GM23338 (cell line): ENCODE results near the gene EDDM13. TPM values are rescaled to one million over a fixed set of nuclear protein-coding genes. Genes with fewer than 3 reads are reported as not detected.
A peak's percentile ranks its signal among the peaks of the same experiment; 100 is the strongest.

Experiments
- ATAC-seq: fragments of 200-7000 bp; cut with Tn5 transposase; 3 replicates; pipeline ENCODE4 v1.9.1; 2020
- DNase-seq: peaks from one replicate; pipeline ENCODE4 v3.0.0-alpha.2; 2015; ENCODE audit warnings: low spot score
- H2AFZ ChIP-seq: fragments of 200-600 bp; sonication (generic); 2 replicates; pipeline ENCODE4 v1.8.0; 2016; ENCODE audit warnings: antibody characterized with exemption, mild to moderate bottlenecking, moderate library complexity
- H3F3A ChIP-seq: fragments of 200-600 bp; sonication (generic); replicated peaks from 2 replicates; pipeline ENCODE4 v1.8.0; 2017; ENCODE audit warnings: antibody characterized with exemption, mixed run types, low read depth
- H3K27ac ChIP-seq: fragments of 200-600 bp; sonication (generic); 2 replicates; pipeline ENCODE4 v1.6.1; 2016; ENCODE audit warnings: low read depth
- H3K27me3 ChIP-seq: fragments of 200-600 bp; sonication (generic); 2 replicates; pipeline ENCODE4 v1.8.0; 2016; ENCODE audit warnings: mild to moderate bottlenecking, mixed run types, moderate library complexity; ENCODE audit not compliant: insufficient read depth
- H3K36me3 ChIP-seq: fragments of 200-600 bp; sonication (generic); 2 replicates; pipeline ENCODE4 v1.8.0; 2016; ENCODE audit warnings: mild to moderate bottlenecking; ENCODE audit not compliant: insufficient read depth
- H3K4me1 ChIP-seq: fragments of 200-600 bp; sonication (generic); 2 replicates; pipeline ENCODE4 v1.8.0; 2016; ENCODE audit warnings: mild to moderate bottlenecking, moderate library complexity; ENCODE audit not compliant: insufficient read depth
- H3K4me2 ChIP-seq: fragments of 200-600 bp; sonication (generic); 2 replicates; pipeline ENCODE4 v1.7.1; 2017; ENCODE audit warnings: mixed run types
- H3K4me3 ChIP-seq: fragments of 200-600 bp; sonication (generic); 2 replicates; pipeline ENCODE4 v1.6.1; 2016; ENCODE audit warnings: mixed run types
- H3K79me2 ChIP-seq: fragments of 200-600 bp; sonication (generic); replicated peaks from 2 replicates; pipeline ENCODE4 v1.8.0; 2017; ENCODE audit warnings: mild to moderate bottlenecking; ENCODE audit not compliant: insufficient read depth
- H3K9me2 ChIP-seq: fragments of 200-600 bp; sonication (generic); 2 replicates; pipeline ENCODE4 v1.8.0; 2017; ENCODE audit not compliant: insufficient read depth
- H4K20me1 ChIP-seq: fragments of 200-600 bp; sonication (generic); replicated peaks from 2 replicates; pipeline ENCODE4 v1.8.0; 2017; ENCODE audit warnings: mild to moderate bottlenecking; ENCODE audit not compliant: insufficient read depth
- H3K27ac Mint-ChIP-seq: 2 replicates; pipeline ENCODE4 v1.8.0; 2020; ENCODE audit warnings: inconsistent platforms, mild to moderate bottlenecking, moderate library complexity, mixed read lengths
- H3K27me3 Mint-ChIP-seq: 3 replicates; pipeline ENCODE4 v1.8.0; 2022; ENCODE audit warnings: low read depth, mild to moderate bottlenecking, moderate library complexity, mixed read lengths, inconsistent platforms; ENCODE audit not compliant: insufficient read depth, poor library complexity
- H3K36me3 Mint-ChIP-seq: 3 replicates; pipeline ENCODE4 v1.8.0; 2021; ENCODE audit warnings: low read depth, mild to moderate bottlenecking, inconsistent platforms, moderate library complexity, mixed read lengths
- H3K4me1 Mint-ChIP-seq: 3 replicates; pipeline ENCODE4 v1.8.0; 2020; ENCODE audit warnings: mild to moderate bottlenecking, inconsistent platforms, mixed read lengths
- H3K4me3 Mint-ChIP-seq: 3 replicates; pipeline ENCODE4 v1.8.0; 2021; ENCODE audit warnings: moderate library complexity, mild to moderate bottlenecking, inconsistent platforms, mixed read lengths
- H3K9me3 Mint-ChIP-seq: 3 replicates; pipeline ENCODE4 v1.8.0; 2020; ENCODE audit warnings: moderate library complexity, mild to moderate bottlenecking, inconsistent platforms, mixed read lengths
- JUNB ChIP-seq: IDR thresholded peaks from one replicate; pipeline ENCODE4 v1.6.1; 2016; ENCODE audit warnings: antibody characterized with exemption; ENCODE audit not compliant: unreplicated experiment
- NANOG ChIP-seq: IDR thresholded peaks from 2 replicates; pipeline ENCODE4 v1.6.1; 2016; ENCODE audit warnings: antibody characterized with exemption, borderline replicate concordance
- POLR2AphosphoS5 ChIP-seq: IDR thresholded peaks from 2 replicates; pipeline ENCODE4 v1.6.1; 2016; ENCODE audit warnings: antibody characterized with exemption, low read depth
- STAT1 ChIP-seq: IDR thresholded peaks from one replicate; pipeline ENCODE4 v1.6.1; 2016; ENCODE audit warnings: antibody characterized with exemption; ENCODE audit not compliant: unreplicated experiment
- ZNF114 ChIP-seq: fragments of 250-450 bp; sonication (Bioruptor Pico); IDR thresholded peaks from 2 replicates; pipeline ENCODE4 v1.5.0; 2020; ENCODE audit warnings: mild to moderate bottlenecking, moderate library complexity
- ZNF331 ChIP-seq: fragments of 250-450 bp; sonication (Bioruptor Pico); IDR thresholded peaks from 2 replicates; pipeline ENCODE4 v1.5.0; 2020; ENCODE audit warnings: low read depth, mild to moderate bottlenecking, moderate library complexity
- polyA plus RNA-seq: library from polyadenylated mRNA; unstranded; fragments of >200 nt; fragmentation: Nextera tagmentation; extraction: Ambion mirVana; gene quantifications from 2 replicates; pipeline ENCODE4 v1.2.1, GENCODE V29; 2016
- total RNA-seq: library from RNA; depleted of rRNA; stranded (reverse); fragments of >200 nt; shearing (Covaris generic); gene quantifications from 2 replicates; pipeline ENCODE4 v1.2.3, GENCODE V29; 2014
- TF ChIP-seq, protein P1 (sequence below), 2 experiments: fragments of 200-600 bp in 1 of 2; sonication (generic) in 1 of 2; conservative IDR thresholded peaks; 2 replicates each; pipeline versions ENCODE4 v1.5.1 to v1.6.1; 2016 to 2017; ENCODE audit warnings: antibody characterized with exemption in 2 of 2, low read depth in 2 of 2, mild to moderate bottlenecking in 2 of 2, moderate library complexity in 1 of 2
- TF ChIP-seq, protein P2 (sequence below): IDR thresholded peaks from 2 replicates; pipeline ENCODE4 v1.6.1; 2016; ENCODE audit warnings: antibody characterized with exemption
- TF ChIP-seq, protein P3 (sequence below): IDR thresholded peaks from one replicate; pipeline ENCODE4 v1.6.1; 2018; ENCODE audit warnings: antibody characterized with exemption; ENCODE audit not compliant: unreplicated experiment
- TF ChIP-seq, protein P4 (sequence below): fragments of 250-450 bp; sonication (Bioruptor Pico); IDR thresholded peaks from 2 replicates; pipeline ENCODE4 v1.5.0; 2020; ENCODE audit warnings: mild to moderate bottlenecking, moderate library complexity

Gene EDDM13
- total and polyA plus RNA-seq, 2 experiments from 2014 or later = 0.68 TPM; not detected in 1

DNA sequence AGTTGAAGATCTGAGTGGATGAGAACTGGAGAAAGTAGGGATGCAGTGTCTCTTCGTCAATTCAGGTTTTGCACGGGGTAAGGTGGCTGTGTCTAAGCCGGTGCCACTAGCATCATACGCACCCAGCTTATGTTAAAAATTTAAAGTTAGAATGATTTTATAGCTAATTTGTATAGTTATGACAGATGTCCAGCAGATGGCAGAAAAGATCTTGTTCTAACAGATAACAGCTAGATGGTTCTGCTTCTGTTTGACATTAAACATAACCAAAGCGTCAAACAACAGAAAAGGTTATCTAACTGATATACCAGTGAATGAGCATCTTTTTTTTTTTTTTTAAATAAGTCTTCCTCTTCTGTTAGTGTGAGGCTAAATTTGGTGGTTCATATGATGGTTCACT is 18.8 kb upstream of the EDDM13 start:
- Mint-ChIP-seq H3K4me1 (no peaks in the 10 kb centered on the region), H3K9me3 (peaks cover 13% of the 10 kb centered on the region; the same call in 2 of the 3 replicates), H3K4me3 (no peak overlapping the region), H3K27ac (no peak overlapping the region), H3K27me3 (peaks cover 8% of the 10 kb centered on the region), H3K36me3 (peaks cover 11% of the 10 kb centered on the region)
- Histone ChIP-seq H3F3A (no peaks in the 10 kb centered on the region), H3K9me2 (peaks cover 8% of the 10 kb centered on the region), H4K20me1 (no peaks in the 10 kb centered on the region), H3K4me2 (no peak overlapping the region), H3K36me3 (no peaks in the 10 kb centered on the region), H3K27me3 (no peaks in the 10 kb centered on the region), H3K4me3 (no peak overlapping the region), H3K27ac (no peak overlapping the region), H3K4me1 (no peaks in the 10 kb centered on the region; the same call in 1 of the 2 replicates), H2AFZ (no peak overlapping the region), H3K79me2 (no peaks in the 10 kb centered on the region)
- TF ChIP-seq, protein P1, sequence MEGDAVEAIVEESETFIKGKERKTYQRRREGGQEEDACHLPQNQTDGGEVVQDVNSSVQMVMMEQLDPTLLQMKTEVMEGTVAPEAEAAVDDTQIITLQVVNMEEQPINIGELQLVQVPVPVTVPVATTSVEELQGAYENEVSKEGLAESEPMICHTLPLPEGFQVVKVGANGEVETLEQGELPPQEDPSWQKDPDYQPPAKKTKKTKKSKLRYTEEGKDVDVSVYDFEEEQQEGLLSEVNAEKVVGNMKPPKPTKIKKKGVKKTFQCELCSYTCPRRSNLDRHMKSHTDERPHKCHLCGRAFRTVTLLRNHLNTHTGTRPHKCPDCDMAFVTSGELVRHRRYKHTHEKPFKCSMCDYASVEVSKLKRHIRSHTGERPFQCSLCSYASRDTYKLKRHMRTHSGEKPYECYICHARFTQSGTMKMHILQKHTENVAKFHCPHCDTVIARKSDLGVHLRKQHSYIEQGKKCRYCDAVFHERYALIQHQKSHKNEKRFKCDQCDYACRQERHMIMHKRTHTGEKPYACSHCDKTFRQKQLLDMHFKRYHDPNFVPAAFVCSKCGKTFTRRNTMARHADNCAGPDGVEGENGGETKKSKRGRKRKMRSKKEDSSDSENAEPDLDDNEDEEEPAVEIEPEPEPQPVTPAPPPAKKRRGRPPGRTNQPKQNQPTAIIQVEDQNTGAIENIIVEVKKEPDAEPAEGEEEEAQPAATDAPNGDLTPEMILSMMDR (conservative IDR thresholded peaks at IDR 0.05; ENCODE audit: low read depth in 2 of 2) = peak; percentile 23 to 26; a peak in 2 of 4 replicates
- TF ChIP-seq, protein P2, sequence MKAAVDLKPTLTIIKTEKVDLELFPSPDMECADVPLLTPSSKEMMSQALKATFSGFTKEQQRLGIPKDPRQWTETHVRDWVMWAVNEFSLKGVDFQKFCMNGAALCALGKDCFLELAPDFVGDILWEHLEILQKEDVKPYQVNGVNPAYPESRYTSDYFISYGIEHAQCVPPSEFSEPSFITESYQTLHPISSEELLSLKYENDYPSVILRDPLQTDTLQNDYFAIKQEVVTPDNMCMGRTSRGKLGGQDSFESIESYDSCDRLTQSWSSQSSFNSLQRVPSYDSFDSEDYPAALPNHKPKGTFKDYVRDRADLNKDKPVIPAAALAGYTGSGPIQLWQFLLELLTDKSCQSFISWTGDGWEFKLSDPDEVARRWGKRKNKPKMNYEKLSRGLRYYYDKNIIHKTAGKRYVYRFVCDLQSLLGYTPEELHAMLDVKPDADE = no peak
- DNase-seq (peak; percentile 46), ATAC-seq (no peak)

DNA sequence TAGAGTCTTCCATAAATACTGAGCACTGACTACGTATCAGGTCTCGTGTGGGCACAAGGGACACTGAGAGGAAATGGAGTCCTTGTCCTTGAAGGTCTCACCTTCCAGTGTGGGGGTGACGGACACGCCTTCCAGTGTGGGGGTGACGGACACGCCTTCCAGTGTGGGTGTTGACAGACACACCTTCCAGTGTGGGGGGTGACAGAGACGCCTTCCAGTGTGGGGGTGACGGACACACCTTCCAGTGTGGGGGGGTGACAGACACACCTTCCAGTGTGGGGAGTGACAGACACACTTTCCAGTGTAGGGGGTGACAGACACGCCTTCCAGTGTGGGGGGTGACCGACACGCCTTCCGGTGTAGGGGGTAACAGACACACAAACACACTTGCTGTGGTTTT is 14.3 kb upstream of the EDDM13 start:
- H3K36me3 Mint-ChIP-seq = no peaks in the 10 kb centered on the region; the same call in 2 of the 3 replicates
- no peaks in the 10 kb centered on the region for H4K20me1 ChIP-seq
- no peak overlapping the region for H3K27ac Mint-ChIP-seq
- no peak overlapping the region for H3K27ac ChIP-seq
- no peak overlapping the region for H3K4me3 ChIP-seq
- H3F3A ChIP-seq = no peaks in the 10 kb centered on the region
- H2AFZ ChIP-seq = no peak overlapping the region
- H3K27me3 Mint-ChIP-seq = peaks cover 6% of the 10 kb centered on the region
- H3K27me3 ChIP-seq = no peaks in the 10 kb centered on the region
- H3K9me3 Mint-ChIP-seq = no peaks in the 10 kb centered on the region; the same call in 2 of the 3 replicates
- H3K4me1 Mint-ChIP-seq = no peaks in the 10 kb centered on the region
- H3K4me2 ChIP-seq = no peak overlapping the region
- no peak overlapping the region for H3K4me3 Mint-ChIP-seq
- no peaks in the 10 kb centered on the region for H3K36me3 ChIP-seq
- no peaks in the 10 kb centered on the region for H3K79me2 ChIP-seq
- DNase-seq (no peak), ATAC-seq (no peak)
- H3K9me2 ChIP-seq = no peaks in the 10 kb centered on the region
- H3K4me1 ChIP-seq = no peaks in the 10 kb centered on the region; the same call in 1 of the 2 replicates
- TF ChIP-seq POLR2AphosphoS5 = no peak
- no peak for TF ChIP-seq NANOG
- no peak for TF ChIP-seq ZNF331 (CRISPR knock-in tag)
- no peak for TF ChIP-seq STAT1
- TF ChIP-seq, protein P3, sequence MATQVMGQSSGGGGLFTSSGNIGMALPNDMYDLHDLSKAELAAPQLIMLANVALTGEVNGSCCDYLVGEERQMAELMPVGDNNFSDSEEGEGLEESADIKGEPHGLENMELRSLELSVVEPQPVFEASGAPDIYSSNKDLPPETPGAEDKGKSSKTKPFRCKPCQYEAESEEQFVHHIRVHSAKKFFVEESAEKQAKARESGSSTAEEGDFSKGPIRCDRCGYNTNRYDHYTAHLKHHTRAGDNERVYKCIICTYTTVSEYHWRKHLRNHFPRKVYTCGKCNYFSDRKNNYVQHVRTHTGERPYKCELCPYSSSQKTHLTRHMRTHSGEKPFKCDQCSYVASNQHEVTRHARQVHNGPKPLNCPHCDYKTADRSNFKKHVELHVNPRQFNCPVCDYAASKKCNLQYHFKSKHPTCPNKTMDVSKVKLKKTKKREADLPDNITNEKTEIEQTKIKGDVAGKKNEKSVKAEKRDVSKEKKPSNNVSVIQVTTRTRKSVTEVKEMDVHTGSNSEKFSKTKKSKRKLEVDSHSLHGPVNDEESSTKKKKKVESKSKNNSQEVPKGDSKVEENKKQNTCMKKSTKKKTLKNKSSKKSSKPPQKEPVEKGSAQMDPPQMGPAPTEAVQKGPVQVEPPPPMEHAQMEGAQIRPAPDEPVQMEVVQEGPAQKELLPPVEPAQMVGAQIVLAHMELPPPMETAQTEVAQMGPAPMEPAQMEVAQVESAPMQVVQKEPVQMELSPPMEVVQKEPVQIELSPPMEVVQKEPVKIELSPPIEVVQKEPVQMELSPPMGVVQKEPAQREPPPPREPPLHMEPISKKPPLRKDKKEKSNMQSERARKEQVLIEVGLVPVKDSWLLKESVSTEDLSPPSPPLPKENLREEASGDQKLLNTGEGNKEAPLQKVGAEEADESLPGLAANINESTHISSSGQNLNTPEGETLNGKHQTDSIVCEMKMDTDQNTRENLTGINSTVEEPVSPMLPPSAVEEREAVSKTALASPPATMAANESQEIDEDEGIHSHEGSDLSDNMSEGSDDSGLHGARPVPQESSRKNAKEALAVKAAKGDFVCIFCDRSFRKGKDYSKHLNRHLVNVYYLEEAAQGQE = no peak
- TF ChIP-seq JUNB = no peak
- TF ChIP-seq, protein P4, sequence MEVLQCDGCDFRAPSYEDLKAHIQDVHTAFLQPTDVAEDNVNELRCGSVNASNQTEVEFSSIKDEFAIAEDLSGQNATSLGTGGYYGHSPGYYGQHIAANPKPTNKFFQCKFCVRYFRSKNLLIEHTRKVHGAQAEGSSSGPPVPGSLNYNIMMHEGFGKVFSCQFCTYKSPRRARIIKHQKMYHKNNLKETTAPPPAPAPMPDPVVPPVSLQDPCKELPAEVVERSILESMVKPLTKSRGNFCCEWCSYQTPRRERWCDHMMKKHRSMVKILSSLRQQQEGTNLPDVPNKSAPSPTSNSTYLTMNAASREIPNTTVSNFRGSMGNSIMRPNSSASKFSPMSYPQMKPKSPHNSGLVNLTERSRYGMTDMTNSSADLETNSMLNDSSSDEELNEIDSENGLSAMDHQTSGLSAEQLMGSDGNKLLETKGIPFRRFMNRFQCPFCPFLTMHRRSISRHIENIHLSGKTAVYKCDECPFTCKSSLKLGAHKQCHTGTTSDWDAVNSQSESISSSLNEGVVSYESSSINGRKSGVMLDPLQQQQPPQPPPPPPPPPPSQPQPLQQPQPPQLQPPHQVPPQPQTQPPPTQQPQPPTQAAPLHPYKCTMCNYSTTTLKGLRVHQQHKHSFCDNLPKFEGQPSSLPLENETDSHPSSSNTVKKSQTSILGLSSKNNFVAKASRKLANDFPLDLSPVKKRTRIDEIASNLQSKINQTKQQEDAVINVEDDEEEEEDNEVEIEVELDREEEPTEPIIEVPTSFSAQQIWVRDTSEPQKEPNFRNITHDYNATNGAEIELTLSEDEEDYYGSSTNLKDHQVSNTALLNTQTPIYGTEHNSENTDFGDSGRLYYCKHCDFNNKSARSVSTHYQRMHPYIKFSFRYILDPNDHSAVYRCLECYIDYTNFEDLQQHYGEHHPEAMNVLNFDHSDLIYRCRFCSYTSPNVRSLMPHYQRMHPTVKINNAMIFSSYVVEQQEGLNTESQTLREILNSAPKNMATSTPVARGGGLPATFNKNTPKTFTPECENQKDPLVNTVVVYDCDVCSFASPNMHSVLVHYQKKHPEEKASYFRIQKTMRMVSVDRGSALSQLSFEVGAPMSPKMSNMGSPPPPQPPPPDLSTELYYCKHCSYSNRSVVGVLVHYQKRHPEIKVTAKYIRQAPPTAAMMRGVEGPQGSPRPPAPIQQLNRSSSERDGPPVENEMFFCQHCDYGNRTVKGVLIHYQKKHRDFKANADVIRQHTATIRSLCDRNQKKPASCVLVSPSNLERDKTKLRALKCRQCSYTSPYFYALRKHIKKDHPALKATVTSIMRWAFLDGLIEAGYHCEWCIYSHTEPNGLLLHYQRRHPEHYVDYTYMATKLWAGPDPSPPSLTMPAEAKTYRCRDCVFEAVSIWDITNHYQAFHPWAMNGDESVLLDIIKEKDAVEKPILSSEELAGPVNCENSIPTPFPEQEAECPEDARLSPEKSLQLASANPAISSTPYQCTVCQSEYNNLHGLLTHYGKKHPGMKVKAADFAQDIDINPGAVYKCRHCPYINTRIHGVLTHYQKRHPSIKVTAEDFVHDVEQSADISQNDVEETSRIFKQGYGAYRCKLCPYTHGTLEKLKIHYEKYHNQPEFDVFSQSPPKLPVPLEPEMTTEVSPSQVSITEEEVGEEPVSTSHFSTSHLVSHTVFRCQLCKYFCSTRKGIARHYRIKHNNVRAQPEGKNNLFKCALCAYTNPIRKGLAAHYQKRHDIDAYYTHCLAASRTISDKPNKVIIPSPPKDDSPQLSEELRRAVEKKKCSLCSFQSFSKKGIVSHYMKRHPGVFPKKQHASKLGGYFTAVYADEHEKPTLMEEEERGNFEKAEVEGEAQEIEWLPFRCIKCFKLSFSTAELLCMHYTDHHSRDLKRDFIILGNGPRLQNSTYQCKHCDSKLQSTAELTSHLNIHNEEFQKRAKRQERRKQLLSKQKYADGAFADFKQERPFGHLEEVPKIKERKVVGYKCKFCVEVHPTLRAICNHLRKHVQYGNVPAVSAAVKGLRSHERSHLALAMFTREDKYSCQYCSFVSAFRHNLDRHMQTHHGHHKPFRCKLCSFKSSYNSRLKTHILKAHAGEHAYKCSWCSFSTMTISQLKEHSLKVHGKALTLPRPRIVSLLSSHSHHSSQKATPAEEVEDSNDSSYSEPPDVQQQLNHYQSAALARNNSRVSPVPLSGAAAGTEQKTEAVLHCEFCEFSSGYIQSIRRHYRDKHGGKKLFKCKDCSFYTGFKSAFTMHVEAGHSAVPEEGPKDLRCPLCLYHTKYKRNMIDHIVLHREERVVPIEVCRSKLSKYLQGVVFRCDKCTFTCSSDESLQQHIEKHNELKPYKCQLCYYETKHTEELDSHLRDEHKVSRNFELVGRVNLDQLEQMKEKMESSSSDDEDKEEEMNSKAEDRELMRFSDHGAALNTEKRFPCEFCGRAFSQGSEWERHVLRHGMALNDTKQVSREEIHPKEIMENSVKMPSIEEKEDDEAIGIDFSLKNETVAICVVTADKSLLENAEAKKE (CRISPR knock-in tag) = no peak
- TF ChIP-seq ZNF114 (CRISPR knock-in tag) = no peak
